ENCODE results near the gene TUBGCP2. TPM values are rescaled to one million over a fixed set of nuclear protein-coding genes. Genes with fewer than 3 reads are reported as not detected.

TUBGCP2 gene
- total RNA-seq, 1 donor from 2014 or later = 66.7 TPM

DNA sequence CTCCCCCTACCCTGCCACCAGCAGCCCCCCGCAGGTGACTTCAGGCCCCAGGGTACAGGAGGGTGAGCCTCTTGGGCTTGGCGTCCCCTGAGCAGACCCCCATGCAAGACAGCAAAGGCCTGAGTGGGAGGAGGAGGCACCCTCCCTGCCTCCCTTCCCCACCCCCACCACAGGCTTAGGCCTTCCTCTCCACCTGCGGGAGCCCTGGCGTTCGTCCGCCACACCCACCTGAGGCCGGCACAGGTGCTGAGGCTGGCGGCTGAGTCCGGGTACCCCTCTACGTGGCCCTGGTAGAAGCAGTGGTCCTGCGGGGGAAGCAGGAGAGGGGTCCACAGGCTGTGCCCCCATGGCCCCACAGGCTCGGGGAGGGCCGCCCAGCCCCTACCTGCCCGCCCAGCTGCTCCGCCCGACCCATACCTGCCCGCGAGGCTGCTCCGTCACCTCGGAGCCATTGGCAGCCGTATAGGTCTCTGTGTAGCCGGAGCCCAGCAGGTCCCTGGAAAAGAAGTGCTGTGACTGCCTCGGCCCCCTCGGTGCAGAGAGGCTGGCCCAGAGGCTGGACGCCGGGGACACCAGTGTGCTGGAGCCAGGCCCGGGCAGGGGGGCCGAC, 35.0 kb downstream of the TUBGCP2 start:
- peaks cover 26% of the 10 kb centered on the region for H3K4me1 Mint-ChIP-seq
- intact Hi-C loops (cut with micrococcal nuclease) = loop anchor here (2.0 kb wide), 1 partner anchor 37 kb away; the partner anchor contains the start of gene VENTX
- no peak for TF ChIP-seq CTCF (IDR thresholded peaks at IDR 0.05)
- H3K27me3 Mint-ChIP-seq = no peaks in the 10 kb centered on the region
- no peak for ATAC-seq (ENCODE audit: low read depth)
- DNase-seq = no peak
- no peaks in the 10 kb centered on the region for H3K9me3 Mint-ChIP-seq
- H3K27ac Mint-ChIP-seq = no peak overlapping the region
- no peak overlapping the region for H3K4me3 Mint-ChIP-seq
- CTCF ChIA-PET = no interaction called here
- H3K36me3 Mint-ChIP-seq (ENCODE audit: low read depth) = peaks cover 34% of the 10 kb centered on the region
- POLR2A ChIA-PET = interaction anchor here (4.8 kb wide), 1 partner anchor 10 kb away, joined by 85 read pairs; no protein-coding TSS in a partner anchor

GRCh38 chr10:133272964-133273420, 35.7 kb downstream of the TUBGCP2 start:
- H3K27me3 Mint-ChIP-seq = no peaks in the 10 kb centered on the region
- no peaks in the 10 kb centered on the region for H3K9me3 Mint-ChIP-seq
- no peak overlapping the region for H3K4me3 Mint-ChIP-seq
- TF ChIP-seq CTCF (IDR thresholded peaks at IDR 0.05) = no peak
- DNase-seq (no peak), ATAC-seq (ENCODE audit: low read depth) (no peak)
- H3K4me1 Mint-ChIP-seq = peaks cover 19% of the 10 kb centered on the region
- H3K36me3 Mint-ChIP-seq (ENCODE audit: low read depth) = peaks cover 35% of the 10 kb centered on the region
- POLR2A ChIA-PET = interaction anchor here (4.8 kb wide), 1 partner anchor 9 kb away, joined by 85 read pairs; no protein-coding TSS in a partner anchor
- intact Hi-C loops (cut with micrococcal nuclease) = no loop called here
- H3K27ac Mint-ChIP-seq = no peak overlapping the region
- CTCF ChIA-PET = no interaction called here

GRCh38 chr10:133272301-133272963, 36.2 kb downstream of the TUBGCP2 start:
- peaks cover 35% of the 10 kb centered on the region for H3K36me3 Mint-ChIP-seq (ENCODE audit: low read depth)
- DNase-seq (no peak), ATAC-seq (ENCODE audit: low read depth) (no peak)
- peaks cover 14% of the 10 kb centered on the region for H3K4me1 Mint-ChIP-seq
- no peak overlapping the region for H3K27ac Mint-ChIP-seq
- H3K4me3 Mint-ChIP-seq = no peak overlapping the region
- CTCF ChIA-PET = no interaction called here
- H3K27me3 Mint-ChIP-seq = no peaks in the 10 kb centered on the region
- POLR2A ChIA-PET = interaction anchor here (4.8 kb wide), 1 partner anchor 8 kb away, joined by 85 read pairs; no protein-coding TSS in a partner anchor
- TF ChIP-seq CTCF (IDR thresholded peaks at IDR 0.05) = no peak
- intact Hi-C loops (cut with micrococcal nuclease) = no loop called here
- no peaks in the 10 kb centered on the region for H3K9me3 Mint-ChIP-seq

DNA sequence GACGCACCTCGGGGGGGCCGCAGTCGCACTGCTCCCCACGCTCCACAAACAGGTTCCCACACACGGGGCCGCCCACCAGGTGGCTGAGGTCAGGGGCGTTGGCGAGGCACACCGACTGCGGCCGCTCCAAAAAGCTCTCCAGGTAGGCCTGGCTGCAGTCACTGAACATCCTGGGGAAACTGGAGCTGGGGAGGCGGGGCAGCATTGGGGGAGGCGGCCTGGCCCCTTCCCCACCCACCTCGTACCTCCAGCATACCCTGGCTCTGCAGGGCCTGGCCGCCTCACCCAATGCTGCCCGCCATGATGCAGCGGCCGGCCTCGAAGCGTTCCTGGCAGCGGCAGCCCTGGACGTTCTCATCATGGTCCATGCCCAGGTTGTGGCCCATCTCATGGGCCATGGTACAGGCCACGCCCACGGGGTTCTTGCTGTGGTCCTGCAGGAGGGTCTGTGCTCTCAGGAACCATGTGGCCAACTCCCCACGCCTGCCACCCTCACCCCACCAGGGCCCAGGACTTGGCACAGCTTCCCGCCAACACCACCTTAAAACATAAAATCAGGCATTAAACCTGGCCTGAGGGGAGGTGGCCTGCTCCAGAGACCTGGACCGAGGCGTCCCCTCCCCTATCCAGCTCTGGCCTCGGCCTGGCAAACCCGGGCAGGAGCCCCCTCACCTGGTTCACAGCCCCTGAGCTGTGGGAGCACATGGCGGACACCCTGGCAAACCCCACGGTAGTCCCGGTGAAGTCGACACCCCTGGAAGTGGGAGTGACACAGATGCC, 37.0 kb downstream of the TUBGCP2 start:
- no peak for TF ChIP-seq CTCF (IDR thresholded peaks at IDR 0.05)
- ATAC-seq (ENCODE audit: low read depth) (no peak), DNase-seq (no peak)
- Mint-ChIP-seq H3K27ac (no peak overlapping the region), H3K36me3 (ENCODE audit: low read depth) (peaks cover 35% of the 10 kb centered on the region), H3K27me3 (no peaks in the 10 kb centered on the region), H3K9me3 (no peaks in the 10 kb centered on the region), H3K4me3 (no peak overlapping the region), H3K4me1 (peaks cover 10% of the 10 kb centered on the region)
- CTCF ChIA-PET = no interaction called here
- intact Hi-C loops (cut with micrococcal nuclease) = no loop called here
- POLR2A ChIA-PET = interaction anchor here (4.8 kb wide), 1 partner anchor 8 kb away, joined by 85 read pairs; no protein-coding TSS in a partner anchor
